ENCODE measurements around the gene GALNT18.

- no peak for TF ChIP-seq CTCF (IDR thresholded peaks at IDR 0.05; ENCODE audit: low read length)
- no peak for TF ChIP-seq EZH2 (optimal IDR thresholded peaks at IDR 0.05; ENCODE audit: low read depth, low read length)
- no peak for TF ChIP-seq EZH2phosphoT487 (IDR thresholded peaks at IDR 0.05; ENCODE audit: low read length)
Observed at GRCh38 chr11:11670574-11670973, 48.8 kb upstream of the GALNT18 start.
